SW480 (cell line): Measurements from ENCODE around the gene LSP1.

Experiments
- DNase-seq: peaks from one replicate; pipeline ENCODE4 v3.0.0-alpha.2; 2016; ENCODE audit warnings: low spot score

LSP1 gene

DNA sequence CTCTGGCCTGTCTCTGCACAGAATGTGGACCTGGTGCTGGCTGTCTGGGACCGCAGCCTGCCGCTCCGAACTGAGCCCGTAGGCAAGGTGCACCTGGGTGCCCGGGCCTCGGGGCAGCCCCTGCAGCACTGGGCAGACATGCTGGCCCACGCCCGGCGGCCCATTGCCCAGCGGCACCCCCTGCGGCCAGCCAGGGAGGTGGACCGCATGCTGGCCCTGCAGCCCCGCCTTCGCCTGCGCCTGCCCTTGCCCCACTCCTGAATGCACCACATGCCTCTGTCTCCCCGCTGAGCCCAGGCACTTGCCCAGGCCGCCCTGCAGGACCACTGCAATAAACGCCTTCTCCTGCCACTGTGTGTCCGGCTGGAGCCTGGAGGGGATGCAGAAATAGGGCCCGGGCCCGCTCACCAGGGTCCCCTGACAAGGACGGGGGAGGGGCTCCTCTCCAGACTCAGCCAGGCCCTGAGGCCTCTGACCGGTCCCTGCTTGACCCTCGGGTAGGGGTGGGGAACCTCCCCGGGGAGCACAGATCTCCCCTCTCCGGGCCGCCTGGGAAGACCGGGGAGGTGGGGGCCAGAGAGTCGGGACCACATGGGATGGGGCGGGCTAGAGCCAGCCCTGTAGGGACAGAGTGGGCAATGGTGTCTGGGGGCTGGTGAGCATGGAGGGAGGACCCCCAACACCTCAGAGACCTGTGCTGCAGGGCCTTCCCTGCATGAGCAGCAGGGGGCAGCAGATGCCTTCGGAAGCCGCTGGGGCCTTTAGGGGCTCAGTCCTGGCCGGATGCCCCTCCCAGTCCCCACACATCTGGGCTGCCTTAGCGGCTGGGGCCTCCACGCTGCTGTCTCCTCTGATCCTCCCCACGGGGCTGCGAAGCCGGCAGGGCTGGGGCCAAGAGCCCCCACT lies 15.5 kb upstream of the LSP1 start:
- peak; percentile 66 for DNase-seq

DNA sequence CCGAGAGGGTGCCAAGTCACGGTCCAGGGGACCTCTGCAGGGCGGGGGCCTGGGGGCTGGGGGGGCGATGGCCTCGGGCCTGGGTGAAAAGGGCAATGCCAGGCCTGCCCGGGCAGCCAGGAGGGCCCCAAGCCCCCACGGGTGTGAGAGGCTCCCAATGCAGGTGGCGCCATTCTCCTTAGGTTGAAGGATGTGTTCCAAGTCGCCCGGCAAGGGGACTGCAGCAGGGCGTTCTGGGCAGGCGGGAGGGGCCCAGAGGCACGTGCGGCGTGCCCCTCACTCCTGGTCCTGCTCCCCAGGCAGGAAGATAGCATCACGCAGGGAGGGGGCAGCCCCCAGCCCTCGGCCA lies 14.8 kb upstream of the LSP1 start:
- DNase-seq = no peak

DNA sequence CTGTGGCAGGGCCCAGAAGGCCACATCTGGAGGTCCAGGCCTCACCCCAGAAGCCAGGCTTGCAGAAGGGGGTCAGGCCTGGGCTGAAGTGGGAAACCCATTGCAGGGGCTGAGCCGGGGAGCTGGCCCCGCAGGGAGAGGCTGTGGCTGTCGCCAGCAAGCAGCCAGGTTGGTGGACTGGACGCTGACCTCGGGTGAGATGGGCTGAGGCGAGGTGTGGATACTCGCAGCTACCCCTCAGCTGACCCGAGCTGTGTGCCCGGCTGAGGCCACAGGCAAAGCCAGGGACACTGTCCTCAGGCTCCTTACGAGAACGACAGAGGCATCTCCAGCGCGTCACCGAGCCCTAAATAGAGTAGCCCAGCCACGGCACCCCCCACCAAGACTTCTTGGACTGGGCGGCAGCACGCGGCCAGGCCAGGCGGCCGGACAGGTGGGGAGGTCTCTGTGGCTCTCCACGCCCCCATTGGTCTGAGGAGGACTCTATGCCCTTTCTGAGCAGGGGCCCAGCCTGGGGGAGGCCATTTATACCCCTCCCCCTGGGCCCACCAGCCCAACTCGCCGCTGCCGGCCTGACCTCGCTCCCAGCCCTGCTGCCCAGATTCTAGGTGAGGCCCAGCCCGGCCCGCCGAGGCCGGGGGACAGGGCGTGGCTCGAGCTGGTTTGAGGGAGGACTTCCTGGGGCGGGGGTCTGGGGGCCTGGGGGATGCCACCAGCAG lies 14.3 kb upstream of the LSP1 start, which contains the start of gene TNNI2:
TNNI2 (plus strand) TSS at position 556 of the 719 bp plus-strand sequence. CDS start 716 bp downstream, outside the sequence.
- DNase-seq = no peak

DNA sequence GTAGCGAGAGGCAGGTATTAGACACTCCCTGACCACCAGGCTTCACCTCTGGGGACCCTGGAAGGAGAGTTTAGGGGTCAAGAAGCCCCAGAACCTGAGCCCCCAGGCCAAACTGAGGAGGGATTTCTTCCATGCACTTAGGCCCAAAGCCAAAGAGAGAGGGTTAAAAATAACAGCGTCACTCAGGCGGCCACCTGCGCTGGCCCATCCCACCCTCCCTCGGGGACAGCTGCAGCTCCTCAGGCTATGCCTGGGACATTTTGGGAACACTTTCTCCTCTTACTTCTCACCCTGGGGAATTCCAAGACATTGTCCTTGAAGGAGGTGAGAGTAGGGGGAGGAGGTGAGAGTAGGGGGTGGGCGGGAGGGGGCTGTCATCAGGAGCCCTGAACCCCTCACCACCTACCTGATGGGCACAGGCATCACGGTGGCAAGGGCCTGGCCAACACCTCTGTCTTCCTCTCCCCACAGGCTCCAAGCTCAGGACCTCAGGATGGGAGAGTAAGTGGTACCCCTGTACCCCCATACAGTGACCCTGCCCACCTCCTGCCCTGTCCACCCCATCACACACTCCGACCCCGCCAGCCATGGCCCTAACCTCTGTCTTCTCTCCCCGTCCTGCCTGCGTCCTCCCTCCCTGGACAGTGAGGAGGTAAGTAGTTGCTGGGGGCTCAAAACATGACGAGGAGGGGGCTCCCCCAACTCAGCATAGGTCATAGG lies 13.5 kb upstream of the LSP1 start:
- DNase-seq = no peak

DNA sequence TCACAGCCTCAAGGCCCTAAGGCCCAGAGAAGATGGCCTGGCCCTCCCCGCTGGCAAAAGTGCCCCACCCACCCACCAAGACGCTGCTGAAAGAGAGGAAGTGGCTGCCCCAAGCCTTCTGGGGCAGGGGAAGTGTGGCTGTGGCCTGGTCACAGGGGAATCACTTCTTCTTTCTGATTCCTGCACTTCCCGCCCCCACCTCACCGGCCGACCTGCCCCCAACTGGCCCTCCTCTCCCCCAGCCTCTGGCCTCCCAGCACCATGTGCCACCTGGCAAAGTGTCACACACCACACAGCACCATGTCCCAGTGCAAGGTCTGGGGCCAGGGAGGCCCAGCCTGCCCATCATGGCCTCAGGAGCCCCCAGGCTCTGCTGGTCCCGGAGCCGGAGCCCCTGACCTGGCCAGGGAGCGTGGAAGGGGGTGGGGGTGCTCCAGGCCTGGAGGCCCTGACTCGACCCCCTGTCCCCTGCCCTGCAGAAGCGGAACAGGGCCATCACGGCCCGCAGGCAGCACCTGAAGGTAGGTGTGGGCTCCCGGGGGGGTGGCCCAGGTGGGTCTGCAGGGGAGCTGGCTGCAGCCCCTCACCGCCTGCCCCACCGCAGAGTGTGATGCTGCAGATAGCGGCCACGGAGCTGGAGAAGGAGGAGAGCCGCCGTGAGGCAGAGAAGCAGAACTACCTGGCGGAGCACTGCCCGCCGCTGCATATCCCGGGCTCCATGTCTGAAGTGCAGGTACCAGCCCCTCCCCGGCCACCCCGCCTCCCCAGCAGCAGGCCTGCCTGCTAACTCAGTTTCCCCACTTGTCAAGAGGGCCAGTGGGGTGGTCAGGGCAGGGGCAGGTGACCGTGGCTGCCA lies 12.7 kb upstream of the LSP1 start:
- DNase-seq = no peak

DNA sequence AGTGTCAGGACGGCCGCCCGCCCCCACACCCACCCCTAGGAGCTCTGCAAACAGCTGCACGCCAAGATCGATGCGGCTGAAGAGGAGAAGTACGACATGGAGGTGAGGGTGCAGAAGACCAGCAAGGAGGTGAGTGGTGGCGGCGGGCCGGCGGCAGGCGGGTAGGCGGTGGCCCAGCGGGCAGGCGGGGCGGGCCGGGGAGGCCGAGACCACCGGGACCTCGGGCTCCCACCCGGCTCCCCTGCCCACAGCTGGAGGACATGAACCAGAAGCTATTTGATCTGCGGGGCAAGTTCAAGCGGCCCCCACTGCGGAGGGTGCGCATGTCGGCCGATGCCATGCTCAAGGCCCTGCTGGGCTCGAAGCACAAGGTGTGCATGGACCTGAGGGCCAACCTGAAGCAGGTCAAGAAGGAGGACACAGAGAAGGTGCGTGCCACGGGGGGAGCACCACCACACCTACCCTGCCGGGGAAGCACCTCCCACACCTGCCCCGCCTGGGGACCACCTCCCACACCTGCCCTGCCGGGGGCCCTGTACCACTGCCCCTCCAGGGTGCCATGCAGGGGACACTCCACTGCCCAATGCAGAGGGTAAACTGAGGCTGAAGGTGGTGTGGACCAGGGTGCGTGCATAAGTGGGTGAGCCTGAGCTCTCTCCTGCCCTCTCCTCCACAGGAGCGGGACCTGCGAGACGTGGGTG lies 12.0 kb upstream of the LSP1 start:
- DNase-seq = no peak

DNA sequence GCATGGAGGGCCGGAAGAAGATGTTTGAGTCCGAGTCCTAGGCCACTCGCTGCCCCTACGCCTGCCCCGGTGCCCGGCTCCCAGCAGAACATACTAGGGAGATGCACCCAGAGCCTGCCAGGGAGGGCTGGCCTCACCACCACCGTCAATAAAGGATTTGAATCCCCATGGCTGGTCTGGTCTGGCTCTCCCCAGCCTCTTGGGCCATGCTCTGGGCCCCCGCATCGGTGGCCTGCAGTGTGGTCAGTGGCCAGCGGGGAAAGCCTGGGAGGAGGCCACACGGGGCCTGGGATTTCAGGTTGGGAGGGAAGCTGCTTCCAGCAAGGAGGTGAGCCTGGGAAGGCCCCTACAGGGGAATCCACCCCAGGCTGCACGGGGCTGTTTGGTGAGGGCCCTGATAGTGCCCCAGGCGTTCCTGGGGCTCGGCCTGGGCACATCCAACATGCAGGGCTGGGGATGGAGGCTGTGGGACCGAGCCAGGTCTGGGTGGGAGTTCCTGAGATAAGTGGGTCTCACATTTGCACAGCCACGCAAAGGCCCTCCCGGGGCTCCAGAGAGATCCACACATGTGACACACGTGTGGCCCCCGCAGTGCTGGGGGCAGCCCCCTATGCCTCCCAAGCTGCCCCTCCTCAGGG lies 11.3 kb upstream of the LSP1 start:
- DNase-seq = no peak

DNA sequence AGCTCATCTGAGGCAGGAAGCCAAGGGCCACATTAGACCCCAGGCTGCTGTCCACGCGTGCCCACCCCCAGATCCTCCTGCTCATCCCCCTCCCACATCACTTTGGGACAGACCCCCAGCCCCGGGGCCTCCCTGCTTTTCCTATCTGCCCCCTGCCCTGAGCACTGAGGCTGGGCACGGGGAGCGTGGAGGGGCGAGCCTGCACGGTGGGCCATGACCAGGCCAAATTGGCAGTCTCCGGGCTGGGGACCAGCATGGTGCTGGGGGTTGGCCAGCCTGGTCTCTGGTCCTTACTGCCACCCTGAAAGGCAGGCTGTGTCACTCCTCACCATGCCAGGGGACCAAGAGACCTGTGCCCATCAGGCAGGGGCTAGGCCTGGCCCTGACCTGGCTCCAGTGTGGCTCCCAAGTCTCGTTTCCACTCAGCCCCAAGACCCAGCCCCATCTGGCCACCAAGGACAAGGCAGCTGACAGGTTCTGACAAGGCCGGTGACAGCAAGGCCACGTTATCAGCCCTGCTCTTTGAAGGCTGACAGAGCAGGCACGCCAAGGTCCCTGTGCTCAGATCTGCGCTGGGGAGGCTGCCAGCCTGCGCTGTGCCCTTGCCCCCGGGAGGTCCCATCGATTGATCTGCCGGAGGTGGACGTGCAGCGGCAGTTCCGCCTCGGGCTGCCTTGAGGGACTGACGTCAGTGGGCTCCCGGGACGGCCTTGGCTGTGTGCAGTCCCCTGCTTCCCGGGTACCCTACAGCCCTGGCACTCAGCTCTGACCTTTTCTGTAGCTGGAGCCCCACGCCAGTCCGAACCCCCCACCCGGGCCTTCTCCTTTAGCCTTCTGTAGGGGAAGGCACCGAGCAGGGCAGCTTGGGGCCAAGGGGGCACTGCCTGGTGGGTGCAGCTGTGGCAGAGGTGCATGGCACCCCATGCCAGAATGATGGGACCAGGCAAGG lies 10.5 kb upstream of the LSP1 start:
- no peak for DNase-seq

DNA sequence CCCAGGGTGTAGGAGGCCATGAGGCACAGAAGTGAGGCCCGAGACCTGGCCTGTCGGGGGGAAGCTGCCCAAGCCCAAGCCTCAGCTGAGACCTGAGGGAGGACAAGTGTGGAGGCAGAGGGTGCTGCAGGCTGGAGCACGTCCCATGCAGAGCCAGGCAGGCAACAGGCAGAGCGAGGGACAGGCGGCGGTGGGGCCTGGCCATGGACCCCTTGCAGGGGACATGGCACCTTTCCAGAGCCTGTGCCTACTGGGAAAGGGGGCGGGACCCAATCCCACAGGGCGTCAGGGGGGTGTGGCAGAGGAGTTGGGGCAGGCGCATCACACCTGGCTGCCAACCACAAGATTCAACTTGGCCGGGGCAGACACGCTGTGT lies 9.8 kb upstream of the LSP1 start:
- DNase-seq = no peak

DNA sequence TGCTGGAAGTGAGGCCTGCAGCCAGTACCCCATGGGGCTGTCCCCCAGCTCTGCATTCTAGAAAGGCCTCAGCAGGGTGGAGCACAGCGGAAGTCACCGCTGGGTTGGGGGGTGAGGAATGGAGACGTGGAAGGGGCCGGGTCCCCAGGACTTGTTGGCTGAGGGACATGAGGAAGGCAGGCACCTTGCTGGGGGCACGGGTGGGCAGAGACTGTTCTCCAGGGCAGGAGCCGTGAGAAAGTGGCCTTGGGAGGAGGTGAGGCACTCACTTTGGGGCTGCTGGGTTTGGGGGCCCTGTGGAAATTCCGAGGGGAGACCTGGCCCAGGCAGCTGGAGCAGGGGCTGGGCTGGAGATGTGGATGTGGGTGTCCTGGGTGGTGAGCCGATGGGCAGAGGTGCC lies 9.1 kb upstream of the LSP1 start:
- no peak for DNase-seq

DNA sequence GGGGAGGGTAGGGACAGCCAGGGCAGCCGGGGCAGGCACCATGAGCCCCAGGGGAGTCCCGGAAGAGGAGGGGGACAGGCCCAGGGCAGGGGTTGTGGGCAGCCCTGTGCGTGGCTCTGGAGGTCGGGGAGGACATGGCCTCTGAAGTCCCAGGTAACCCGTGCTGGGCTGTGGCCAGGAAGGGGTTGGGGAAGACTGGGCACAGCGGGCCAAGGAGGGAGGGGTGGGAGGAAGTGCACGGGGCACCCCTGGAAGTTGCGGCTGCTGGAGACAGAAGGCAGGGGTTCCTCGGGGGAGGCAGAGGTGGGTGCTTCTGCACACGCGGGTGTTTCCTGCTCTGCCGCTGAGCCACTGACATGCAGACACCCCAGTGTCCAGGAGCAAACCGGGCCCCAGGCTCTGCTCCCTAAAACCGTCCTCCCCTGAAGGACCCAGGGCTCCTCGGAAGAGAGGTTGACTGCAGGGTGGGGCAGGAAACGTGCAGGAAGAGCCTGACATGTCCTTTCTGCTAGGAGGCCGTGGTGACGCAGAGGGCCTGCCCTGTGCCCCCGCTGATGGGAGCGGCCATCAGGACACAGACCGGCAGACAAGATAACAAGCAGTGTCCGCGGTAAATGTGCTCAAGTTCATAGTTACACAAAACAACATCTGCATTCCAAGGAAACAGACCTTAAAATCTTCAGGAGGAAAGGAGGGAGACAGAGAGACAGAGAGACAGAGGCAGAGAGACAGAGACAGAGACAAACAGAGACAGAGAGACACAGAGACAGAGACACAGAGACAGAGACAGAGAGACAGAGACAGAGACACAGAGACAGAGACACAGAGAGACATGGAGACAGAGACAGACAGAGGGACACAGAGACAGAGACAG lies 8.4 kb upstream of the LSP1 start:
- no peak for DNase-seq

DNA sequence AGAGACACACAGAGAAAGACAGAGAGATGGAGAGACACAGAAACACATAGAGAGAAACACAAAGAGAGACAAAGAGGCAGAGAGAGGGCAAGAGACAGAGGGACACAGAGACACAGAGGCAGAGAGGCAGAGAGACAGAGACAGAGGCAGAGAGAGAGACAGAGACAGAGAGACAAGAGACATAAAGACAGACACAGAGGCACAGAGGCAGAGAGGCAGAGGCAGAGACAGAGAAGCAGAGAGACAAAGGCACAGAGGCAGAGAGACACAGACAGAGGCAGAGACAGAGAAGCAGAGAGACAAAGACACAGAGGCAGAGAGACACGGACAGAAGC lies 7.8 kb upstream of the LSP1 start:
- no peak for DNase-seq

DNA sequence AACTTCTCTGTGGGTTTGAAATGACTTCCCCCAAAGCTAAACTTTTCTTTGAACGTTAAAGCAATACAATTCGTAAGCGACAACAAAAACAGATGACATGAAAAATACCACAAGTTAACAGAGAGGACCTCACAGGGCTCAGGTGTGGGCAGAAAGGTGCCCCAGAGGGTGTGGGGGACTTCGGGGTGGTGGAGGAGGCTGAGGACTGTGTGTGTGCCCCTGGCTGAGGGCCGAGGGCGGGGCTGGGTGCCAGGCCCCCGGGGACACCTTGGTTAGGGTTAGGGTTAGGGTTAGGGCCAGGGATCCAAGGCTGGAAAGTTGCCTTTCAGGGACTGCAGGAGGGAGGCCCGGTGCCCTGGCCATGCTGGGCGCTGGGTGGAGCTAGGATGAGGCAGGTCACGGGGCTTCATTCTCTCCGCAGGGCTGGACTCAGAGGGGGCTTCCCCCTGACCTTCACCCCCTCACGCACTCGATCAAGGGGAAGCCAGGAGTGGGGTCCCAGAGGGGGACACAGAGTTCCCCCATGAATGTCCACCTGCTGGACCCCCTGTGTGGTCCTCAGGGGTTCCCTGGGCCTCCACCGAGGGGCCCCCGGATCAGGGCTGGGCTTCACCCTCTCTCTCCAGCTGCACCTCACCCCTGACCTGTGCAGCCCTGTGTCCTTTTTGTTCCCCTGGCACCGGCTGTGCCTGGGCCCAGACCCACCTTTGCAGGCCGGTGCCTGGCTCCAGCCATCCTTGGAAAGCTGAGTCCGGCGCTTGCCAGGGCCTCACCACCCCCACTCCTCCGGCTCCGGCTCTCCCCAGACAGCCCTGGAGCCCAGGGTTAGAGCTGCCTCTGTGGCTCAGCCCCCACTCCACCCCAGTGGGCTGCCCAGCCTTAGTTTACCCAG lies 7.1 kb upstream of the LSP1 start:
- DNase-seq = no peak

DNA sequence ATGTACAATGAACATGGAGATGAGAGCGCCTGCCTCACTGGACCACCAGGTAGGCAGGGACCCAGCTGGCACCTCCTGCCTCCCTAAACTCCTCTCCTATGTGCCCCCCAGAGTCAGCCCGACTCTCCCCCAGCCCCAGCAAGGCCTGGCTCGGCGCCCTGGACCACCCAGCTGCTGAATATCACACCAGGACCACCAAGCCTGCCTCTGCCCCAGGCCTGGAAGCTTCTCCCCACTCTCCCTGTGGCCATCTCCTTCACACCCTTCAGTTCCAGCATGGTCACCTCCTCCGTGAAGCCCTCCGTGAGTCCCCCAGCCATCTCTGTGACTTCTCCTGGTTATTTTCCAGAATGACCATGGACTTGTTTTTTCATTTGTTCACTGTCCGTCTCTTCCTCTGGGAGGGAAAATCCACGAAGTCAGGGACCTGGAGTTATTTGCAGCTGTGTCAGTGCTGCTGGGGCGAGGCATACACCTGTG lies 6.4 kb upstream of the LSP1 start:
- no peak for DNase-seq

DNA sequence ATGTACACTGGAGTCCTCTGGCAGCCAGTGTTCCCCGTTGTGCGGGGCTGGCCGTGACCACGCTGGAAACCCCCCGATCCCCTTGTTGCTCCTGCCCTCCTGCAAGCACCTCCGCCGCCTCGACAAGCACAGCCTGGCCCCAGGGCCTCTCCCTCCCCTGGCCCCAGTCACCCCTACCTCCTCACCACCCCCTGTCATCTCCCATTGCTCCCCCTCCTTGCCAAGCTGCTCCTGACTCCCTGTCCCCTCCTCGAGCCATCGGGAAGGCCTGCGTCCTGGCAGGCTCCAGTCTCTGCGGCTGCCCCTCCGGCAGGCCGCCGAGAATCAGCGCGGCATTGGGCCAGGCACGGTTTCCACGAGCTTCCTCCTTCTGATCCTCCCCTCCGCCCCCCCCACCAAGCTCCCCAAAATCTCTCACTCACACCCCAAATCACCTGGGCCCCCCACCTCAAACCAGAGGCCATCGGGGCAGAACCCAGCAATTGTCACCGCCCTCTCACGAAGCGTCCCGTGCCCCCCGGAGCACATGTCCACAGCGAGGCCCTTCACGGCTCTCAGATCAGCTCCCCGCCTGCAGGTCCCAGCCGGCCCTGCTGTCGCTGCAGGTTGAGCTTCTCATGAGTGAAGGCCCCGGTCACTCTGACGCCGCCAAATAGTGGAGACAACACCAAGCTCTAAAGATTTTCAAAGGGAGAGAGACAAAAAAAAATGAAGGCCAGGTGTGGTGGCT lies 5.7 kb upstream of the LSP1 start:
- DNase-seq = no peak

DNA sequence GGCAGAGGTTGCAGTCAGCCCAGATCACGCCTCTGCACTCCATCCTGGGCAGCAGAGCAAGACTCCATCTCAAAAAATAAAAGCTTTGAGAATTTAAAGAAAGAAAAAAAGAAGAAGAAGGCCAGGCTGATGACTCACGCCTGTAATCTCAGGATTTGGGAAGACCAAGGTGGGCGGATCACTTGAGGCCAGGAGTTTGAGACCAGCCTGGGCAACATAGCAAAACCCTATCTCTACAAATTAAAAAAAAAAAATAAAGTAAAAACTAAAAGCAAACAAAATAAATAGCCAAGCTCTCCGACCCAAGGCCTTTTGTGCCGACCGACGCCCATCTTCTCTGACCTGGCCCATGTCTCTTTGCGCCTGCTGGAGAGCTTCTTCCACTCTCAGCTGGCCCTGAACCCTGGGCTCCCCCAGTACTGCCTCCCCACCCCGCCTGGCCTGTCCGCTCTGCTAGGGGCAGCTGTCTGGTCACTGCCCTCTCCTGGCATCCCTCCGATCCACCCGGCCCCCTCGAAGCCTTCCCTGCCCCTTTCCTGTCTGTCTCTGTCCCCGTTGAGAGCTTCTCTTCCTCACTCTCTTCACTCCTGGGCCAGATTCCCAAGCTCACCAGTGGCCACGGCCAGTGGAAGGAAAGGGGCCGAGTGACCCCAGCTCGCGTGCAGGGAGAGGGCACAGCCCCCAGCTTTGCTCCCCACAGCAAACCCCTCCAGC lies 4.8 kb upstream of the LSP1 start:
- DNase-seq = no peak
